HG02623 (cell line): ENCODE results near the gene UMOD.

Source experiments
- ATAC-seq: cut with Tn5 transposase; IDR thresholded peaks from one replicate; pipeline ENCODE4 v1.9.1; 2021; ENCODE audit warnings: moderate library complexity; ENCODE audit not compliant: unreplicated experiment

UMOD gene

GRCh38 chr16:20306401-20306800 lies 46.1 kb downstream of the UMOD start:
- no peak for ATAC-seq

GRCh38 chr16:20303012-20303411 lies 49.5 kb downstream of the UMOD start:
- ATAC-seq: no peak

GRCh38 chr16:20302389-20302788 lies 50.1 kb downstream of the UMOD start:
- ATAC-seq: no peak

- no peak for ATAC-seq
Observed at GRCh38 chr16:20301840-20302239, 50.7 kb downstream of the UMOD start.

GRCh38 chr16:20300312-20301097 lies 52.0 kb downstream of the UMOD start:
- ATAC-seq: no peak

GRCh38 chr16:20298452-20298851 lies 54.1 kb downstream of the UMOD start:
- no peak for ATAC-seq

- ATAC-seq: no peak
Observed at GRCh38 chr16:20291208-20292206, 61.0 kb downstream of the UMOD start.

GRCh38 chr16:20289571-20289970 lies 62.9 kb downstream of the UMOD start:
- no peak for ATAC-seq

- no peak for ATAC-seq
Observed at GRCh38 chr16:20285993-20286499, 66.5 kb downstream of the UMOD start.
